ENCODE measurements around the gene ALAS2. TPM values are rescaled to one million over a fixed set of nuclear protein-coding genes. Genes with fewer than 3 reads are reported as not detected.

ALAS2 gene
- total RNA-seq, 1 donor from 2014 or later = not detected

- Histone ChIP-seq H3K27ac (no peak overlapping the region), H3K4me3 (no peak overlapping the region), H4K20me1 (ENCODE audit: low read depth) (no peaks in the 10 kb centered on the region), H3K9ac (no peak overlapping the region), H3K9me3 (ENCODE audit: low read depth) (no peaks in the 10 kb centered on the region), H3K79me2 (ENCODE audit: low read depth) (peaks cover 15% of the 10 kb centered on the region), H2AFZ (replicated peaks) (no peak overlapping the region), H3K36me3 (no peaks in the 10 kb centered on the region), H3F3A (ENCODE audit: low read depth) (no peaks in the 10 kb centered on the region), H3K4me2 (no peak overlapping the region), H3K27me3 (no peaks in the 10 kb centered on the region), H3K4me1 (no peaks in the 10 kb centered on the region)
- peaks cover 10% of the 10 kb centered on the region for H3K36me3 Mint-ChIP-seq
- H3K9me3 Mint-ChIP-seq = no peaks in the 10 kb centered on the region
- H3K27me3 Mint-ChIP-seq (ENCODE audit: insufficient read depth, low read depth) = peaks cover 2% of the 10 kb centered on the region
- peaks cover 6% of the 10 kb centered on the region for H3K4me1 Mint-ChIP-seq
- TF ChIP-seq EZH2phosphoT487 (IDR thresholded peaks at IDR 0.05) = no peak
- TF ChIP-seq, protein P1, sequence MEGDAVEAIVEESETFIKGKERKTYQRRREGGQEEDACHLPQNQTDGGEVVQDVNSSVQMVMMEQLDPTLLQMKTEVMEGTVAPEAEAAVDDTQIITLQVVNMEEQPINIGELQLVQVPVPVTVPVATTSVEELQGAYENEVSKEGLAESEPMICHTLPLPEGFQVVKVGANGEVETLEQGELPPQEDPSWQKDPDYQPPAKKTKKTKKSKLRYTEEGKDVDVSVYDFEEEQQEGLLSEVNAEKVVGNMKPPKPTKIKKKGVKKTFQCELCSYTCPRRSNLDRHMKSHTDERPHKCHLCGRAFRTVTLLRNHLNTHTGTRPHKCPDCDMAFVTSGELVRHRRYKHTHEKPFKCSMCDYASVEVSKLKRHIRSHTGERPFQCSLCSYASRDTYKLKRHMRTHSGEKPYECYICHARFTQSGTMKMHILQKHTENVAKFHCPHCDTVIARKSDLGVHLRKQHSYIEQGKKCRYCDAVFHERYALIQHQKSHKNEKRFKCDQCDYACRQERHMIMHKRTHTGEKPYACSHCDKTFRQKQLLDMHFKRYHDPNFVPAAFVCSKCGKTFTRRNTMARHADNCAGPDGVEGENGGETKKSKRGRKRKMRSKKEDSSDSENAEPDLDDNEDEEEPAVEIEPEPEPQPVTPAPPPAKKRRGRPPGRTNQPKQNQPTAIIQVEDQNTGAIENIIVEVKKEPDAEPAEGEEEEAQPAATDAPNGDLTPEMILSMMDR (IDR thresholded peaks at IDR 0.05) = no peak
- no peak for TF ChIP-seq EZH2 (IDR thresholded peaks at IDR 0.05)
- no peak overlapping the region for H3K27ac Mint-ChIP-seq
- DNase-seq (ENCODE audit: low spot score) = no peak
- no peak overlapping the region for H3K4me3 Mint-ChIP-seq
These were observed 25.5 kb downstream of the ALAS2 start for GRCh38 chrX:55005256-55005655.

DNA sequence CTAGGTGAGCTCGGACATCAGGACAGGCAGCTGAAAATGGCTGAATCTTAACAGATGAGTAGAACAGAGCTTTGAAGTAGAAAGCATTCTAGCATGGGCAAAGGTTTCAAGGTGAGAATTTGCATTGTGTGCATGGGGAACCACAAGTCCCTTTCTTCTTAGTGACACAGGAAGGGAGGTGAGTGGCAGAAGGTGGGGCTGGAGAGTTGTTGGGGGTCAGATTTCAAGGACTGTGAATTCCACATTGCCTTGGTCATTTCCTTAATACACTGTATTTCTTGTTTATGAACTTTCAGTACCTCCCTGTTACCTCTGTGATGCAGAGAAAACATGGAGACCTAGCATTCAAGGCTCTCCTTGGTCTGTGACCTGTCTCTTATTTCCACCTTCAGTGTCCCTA, 26.5 kb downstream of the ALAS2 start:
- no peaks in the 10 kb centered on the region for H3K27me3 ChIP-seq
- no peak overlapping the region for H2AFZ ChIP-seq (replicated peaks)
- DNase-seq (ENCODE audit: low spot score) = no peak
- H3K4me1 Mint-ChIP-seq = peaks cover 6% of the 10 kb centered on the region
- peaks cover 16% of the 10 kb centered on the region for H3K79me2 ChIP-seq (ENCODE audit: low read depth)
- no peak overlapping the region for H3K27ac ChIP-seq
- no peak for TF ChIP-seq EZH2 (IDR thresholded peaks at IDR 0.05)
- TF ChIP-seq, protein P1 (IDR thresholded peaks at IDR 0.05) = no peak
- TF ChIP-seq EZH2phosphoT487 (IDR thresholded peaks at IDR 0.05) = no peak
- H3K9ac ChIP-seq = no peak overlapping the region
- H3K36me3 ChIP-seq = no peaks in the 10 kb centered on the region
- H3K4me2 ChIP-seq = no peak overlapping the region
- no peak overlapping the region for H3K27ac Mint-ChIP-seq
- H3K4me1 ChIP-seq = no peaks in the 10 kb centered on the region
- H3K27me3 Mint-ChIP-seq (ENCODE audit: insufficient read depth, low read depth) = peaks cover 2% of the 10 kb centered on the region
- no peak overlapping the region for H3K4me3 ChIP-seq
- H3K36me3 Mint-ChIP-seq = peaks cover 10% of the 10 kb centered on the region
- no peak overlapping the region for H3K4me3 Mint-ChIP-seq
- no peaks in the 10 kb centered on the region for H3K9me3 ChIP-seq (ENCODE audit: low read depth)
- peaks cover 7% of the 10 kb centered on the region for H3F3A ChIP-seq (ENCODE audit: low read depth)
- H3K9me3 Mint-ChIP-seq = no peaks in the 10 kb centered on the region
- H4K20me1 ChIP-seq (ENCODE audit: low read depth) = no peaks in the 10 kb centered on the region

DNA sequence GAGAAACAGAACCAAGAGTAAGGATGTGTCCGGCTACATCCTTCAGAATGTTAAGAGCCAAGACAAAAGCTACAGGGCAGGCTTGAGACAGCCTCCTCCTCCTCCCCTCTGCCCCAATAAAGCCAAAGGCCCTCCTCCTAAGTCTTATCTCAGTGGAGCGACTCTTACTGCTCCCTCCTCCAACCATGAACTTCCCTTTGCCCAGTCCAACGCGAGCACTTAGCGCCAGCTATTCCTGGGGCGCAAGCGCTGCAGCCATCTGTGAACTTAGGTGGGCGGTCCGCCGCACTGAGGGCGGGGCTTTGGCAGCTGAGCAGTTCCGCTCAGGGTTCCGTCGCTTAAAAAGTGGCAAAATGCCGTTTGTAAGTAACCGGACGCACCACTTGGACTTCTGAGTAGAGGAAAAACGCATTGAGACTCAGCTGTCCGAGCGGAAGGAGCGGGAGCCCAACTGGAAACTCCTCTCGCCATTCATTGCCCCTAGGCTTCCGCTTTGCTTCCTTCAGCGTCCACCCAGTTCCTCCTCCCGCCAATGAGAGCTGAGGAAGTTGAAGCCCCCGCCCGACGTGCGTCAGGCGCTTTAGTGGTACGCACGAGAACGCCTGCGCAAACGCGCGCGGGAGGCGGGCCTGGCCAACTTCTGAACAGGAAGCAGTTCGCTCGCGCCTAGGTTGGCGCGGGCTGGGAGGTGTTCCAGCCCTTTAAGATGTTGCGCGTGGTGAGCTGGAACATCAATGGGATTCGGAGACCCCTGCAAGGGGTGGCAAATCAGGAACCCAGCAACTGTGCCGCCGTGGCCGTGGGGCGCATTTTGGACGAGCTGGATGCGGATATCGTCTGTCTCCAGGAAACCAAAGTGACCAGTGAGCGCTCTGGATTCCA, 30.8 kb downstream of the ALAS2 start, which contains the start of gene APEX2:
Gene APEX2 (plus strand): TSS at position 647 of the 882 bp plus-strand sequence. CDS start 60 bp downstream, at position 707.
- Histone ChIP-seq H3K79me2 (ENCODE audit: low read depth) (peaks cover 16% of the 10 kb centered on the region), H2AFZ (replicated peaks) (peak within 1 kb of the TSS; percentile 85), H3K4me2 (peak within 1 kb of the TSS; percentile 82), H3K9me3 (ENCODE audit: low read depth) (no peaks in the 10 kb centered on the region), H3F3A (ENCODE audit: low read depth) (peaks cover 7% of the 10 kb centered on the region), H3K27ac (no peak within 1 kb of the TSS), H3K4me1 (no peaks in the 10 kb centered on the region), H3K9ac (peak within 1 kb of the TSS; percentile 47), H3K36me3 (no peaks in the 10 kb centered on the region), H4K20me1 (ENCODE audit: low read depth) (no peaks in the 10 kb centered on the region), H3K4me3 (peak within 1 kb of the TSS; percentile 56), H3K27me3 (no peaks in the 10 kb centered on the region)
- Mint-ChIP-seq H3K4me3 (peak within 1 kb of the TSS; percentile 92), H3K36me3 (peaks cover 5% of the 10 kb centered on the region), H3K27me3 (ENCODE audit: insufficient read depth, low read depth) (no peaks in the 10 kb centered on the region), H3K27ac (peak within 1 kb of the TSS; percentile 87), H3K9me3 (no peaks in the 10 kb centered on the region), H3K4me1 (peaks cover 7% of the 10 kb centered on the region)
- peak; percentile 92 for DNase-seq (ENCODE audit: low spot score)
- no peak for TF ChIP-seq EZH2 (IDR thresholded peaks at IDR 0.05)
- TF ChIP-seq EZH2phosphoT487 (IDR thresholded peaks at IDR 0.05) = no peak
- TF ChIP-seq, protein P1 (IDR thresholded peaks at IDR 0.05) = no peak

Data from neural progenitor cell (in vitro differentiated cells).